Breast epithelium (tissue), 4 donors: ENCODE results near the gene CDH13. TPM values are rescaled to one million over a fixed set of nuclear protein-coding genes. Genes with fewer than 3 reads are reported as not detected.

Source experiments
- DNase-seq, 2 donors: peaks; one replicate each; pipeline ENCODE4 v3.0.0-alpha.2; 2019; ENCODE audit warnings: low spot score in 2 of 2
- H3K27ac ChIP-seq, 2 donors: fragments of 200-600 bp; sonication (generic) in 1 of 2; one replicate each; pipeline ENCODE4 v1.5.1; 2016 to 2019; ENCODE audit warnings: mild to moderate bottlenecking in 1 of 2
- H3K27me3 ChIP-seq, 2 donors: fragments of 200-600 bp; sonication (generic) in 1 of 2; one replicate each; pipeline versions ENCODE4 v1.5.1 to v1.6.0; 2017 to 2019; ENCODE audit warnings: control low read depth in 1 of 2, mild to moderate bottlenecking in 1 of 2
- H3K36me3 ChIP-seq: fragments of 200-600 bp; one replicate; pipeline ENCODE4 v1.5.1; 2019
- H3K4me1 ChIP-seq, 2 donors: fragments of 200-600 bp; sonication (generic); one replicate each; pipeline ENCODE4 v1.5.1; 2016 to 2019; ENCODE audit warnings: control low read depth in 1 of 2
- H3K4me3 ChIP-seq, 3 donors: fragments of 200-600 bp; sonication (generic); 1 replicate in 2 of 3; 2 replicates in 1 of 3; pipeline ENCODE4 v1.5.1; 2016 to 2019; ENCODE audit warnings: mild to moderate bottlenecking in 3 of 3, moderate library complexity in 2 of 3
- H3K9me3 ChIP-seq, 2 donors: fragments of 200-600 bp; sonication (generic) in 1 of 2; one replicate each; pipeline ENCODE4 v1.5.1; 2016 to 2019; ENCODE audit warnings: control low read depth in 1 of 2
- POLR2A ChIP-seq: fragments of 450-650 bp; IDR thresholded peaks from one replicate; pipeline ENCODE4 v1.6.1; 2016; ENCODE audit warnings: antibody characterized with exemption, mild to moderate bottlenecking, moderate library complexity
- POLR2AphosphoS5 ChIP-seq, 3 donors: sonication (generic); formaldehyde crosslinking; IDR thresholded peaks; one replicate each; pipeline ENCODE4 v1.6.1; 2017; ENCODE audit warnings: antibody characterized with exemption in 3 of 3
- intact Hi-C: fragments of 100-400 bp; cut with DNase I; formaldehyde crosslinking; loops from one replicate; pipeline ENCODE4 v1.15.1; 2023; ENCODE audit warnings: low total_unique reads
- total RNA-seq, 3 donors: library from RNA; depleted of rRNA; stranded (reverse); fragments of >200 nt; gene quantifications; one replicate each; pipeline ENCODE4 v1.1.0, GENCODE V29; 2016
- TF ChIP-seq, protein P1 (sequence below), 3 donors: fragments of 450-650 bp; IDR thresholded peaks; one replicate each; pipeline ENCODE4 v1.5.1; 2016 to 2017; ENCODE audit warnings: antibody characterized with exemption in 3 of 3, mild to moderate bottlenecking in 3 of 3, moderate library complexity in 3 of 3

The CDH13 gene
- total RNA-seq, 3 donors from 2014 or later: 6.0 to 13.1 (median 11.5) TPM

DNA sequence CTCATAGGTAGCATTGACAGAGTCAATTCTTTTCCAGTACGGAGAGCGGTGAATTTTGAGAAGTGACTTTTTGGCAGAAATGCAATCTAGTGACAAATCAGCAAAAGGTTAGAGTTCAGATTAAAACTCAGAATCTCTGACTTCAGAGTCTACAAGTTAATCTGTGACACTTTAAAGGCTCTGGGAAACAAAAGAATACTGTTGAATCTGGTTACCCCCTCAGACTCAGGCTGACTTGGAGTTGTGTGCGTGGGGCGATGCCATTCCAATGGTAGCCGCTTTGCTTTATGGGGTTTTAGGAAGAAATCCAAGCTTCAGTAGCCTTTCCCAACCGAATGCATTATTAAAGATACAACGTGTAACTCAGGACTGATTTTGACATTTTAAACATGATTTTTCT is 118.2 kb downstream of the CDH13 start:
- Histone ChIP-seq H3K27me3 (no peaks in the 10 kb centered on the region), H3K27ac (no peak overlapping the region), H3K4me3 (no peak overlapping the region), H3K36me3 (no peaks in the 10 kb centered on the region), H3K4me1 (no peaks in the 10 kb centered on the region), H3K9me3 (no peaks in the 10 kb centered on the region)
- intact Hi-C loops: no loop called here
- DNase-seq: no peak
- TF ChIP-seq POLR2A: no peak
- TF ChIP-seq, protein P1, sequence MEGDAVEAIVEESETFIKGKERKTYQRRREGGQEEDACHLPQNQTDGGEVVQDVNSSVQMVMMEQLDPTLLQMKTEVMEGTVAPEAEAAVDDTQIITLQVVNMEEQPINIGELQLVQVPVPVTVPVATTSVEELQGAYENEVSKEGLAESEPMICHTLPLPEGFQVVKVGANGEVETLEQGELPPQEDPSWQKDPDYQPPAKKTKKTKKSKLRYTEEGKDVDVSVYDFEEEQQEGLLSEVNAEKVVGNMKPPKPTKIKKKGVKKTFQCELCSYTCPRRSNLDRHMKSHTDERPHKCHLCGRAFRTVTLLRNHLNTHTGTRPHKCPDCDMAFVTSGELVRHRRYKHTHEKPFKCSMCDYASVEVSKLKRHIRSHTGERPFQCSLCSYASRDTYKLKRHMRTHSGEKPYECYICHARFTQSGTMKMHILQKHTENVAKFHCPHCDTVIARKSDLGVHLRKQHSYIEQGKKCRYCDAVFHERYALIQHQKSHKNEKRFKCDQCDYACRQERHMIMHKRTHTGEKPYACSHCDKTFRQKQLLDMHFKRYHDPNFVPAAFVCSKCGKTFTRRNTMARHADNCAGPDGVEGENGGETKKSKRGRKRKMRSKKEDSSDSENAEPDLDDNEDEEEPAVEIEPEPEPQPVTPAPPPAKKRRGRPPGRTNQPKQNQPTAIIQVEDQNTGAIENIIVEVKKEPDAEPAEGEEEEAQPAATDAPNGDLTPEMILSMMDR (IDR thresholded peaks at IDR 0.05): no peak
- TF ChIP-seq POLR2AphosphoS5 (IDR thresholded peaks at IDR 0.05): no peak

DNA sequence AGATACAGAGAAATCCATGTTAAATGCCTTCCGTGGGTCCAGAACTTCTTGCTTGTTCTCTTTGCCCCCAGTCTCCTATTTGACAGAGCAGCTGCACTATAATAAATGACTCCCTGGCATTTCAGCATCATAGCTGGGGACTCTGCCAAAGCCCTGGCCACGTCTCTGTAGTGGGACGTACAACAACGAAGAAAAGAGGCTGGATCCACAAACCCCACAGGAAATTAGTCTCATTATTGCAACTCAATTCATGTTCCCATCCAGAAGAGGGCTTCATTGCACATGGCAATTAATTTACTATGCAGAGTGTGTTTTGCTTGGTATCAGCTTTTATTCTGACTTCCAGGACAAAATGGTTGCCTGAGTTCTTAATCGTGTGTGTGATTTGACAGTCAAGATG is 121.3 kb downstream of the CDH13 start:
- intact Hi-C loops: no loop called here
- Histone ChIP-seq H3K4me1 (no peaks in the 10 kb centered on the region), H3K9me3 (no peaks in the 10 kb centered on the region), H3K27ac (no peak overlapping the region), H3K36me3 (no peaks in the 10 kb centered on the region), H3K4me3 (no peak overlapping the region), H3K27me3 (no peaks in the 10 kb centered on the region)
- no peak for TF ChIP-seq POLR2AphosphoS5 (IDR thresholded peaks at IDR 0.05)
- TF ChIP-seq, protein P1 (IDR thresholded peaks at IDR 0.05): no peak
- no peak for TF ChIP-seq POLR2A
- no peak for DNase-seq

DNA sequence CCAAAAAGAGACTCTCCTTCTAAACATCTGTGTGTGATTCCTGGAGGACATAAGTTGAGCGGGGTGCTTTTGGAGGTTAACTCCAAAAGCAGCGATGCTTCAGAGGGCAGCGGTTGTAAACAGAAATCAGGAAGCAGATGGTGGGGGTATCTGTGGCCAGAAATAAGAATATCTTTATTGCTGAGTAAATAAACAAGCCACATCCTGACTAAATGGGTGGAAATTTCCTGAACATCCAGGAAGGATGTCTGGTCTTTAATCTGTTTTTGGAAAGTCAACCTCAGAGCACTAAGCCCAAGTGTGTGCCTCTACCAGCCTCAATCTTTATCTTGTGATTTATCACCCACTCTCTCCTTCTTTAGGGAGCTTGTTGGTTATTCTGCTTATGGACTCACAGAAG is 123.3 kb downstream of the CDH13 start:
- TF ChIP-seq POLR2AphosphoS5 (IDR thresholded peaks at IDR 0.05): no peak
- no peak for TF ChIP-seq POLR2A
- TF ChIP-seq, protein P1 (IDR thresholded peaks at IDR 0.05): no peak
- Histone ChIP-seq H3K27me3 (no peaks in the 10 kb centered on the region), H3K27ac (no peak overlapping the region), H3K4me1 (no peaks in the 10 kb centered on the region), H3K4me3 (no peak overlapping the region), H3K9me3 (no peaks in the 10 kb centered on the region), H3K36me3 (no peaks in the 10 kb centered on the region)
- DNase-seq: no peak
- intact Hi-C loops: no loop called here

DNA sequence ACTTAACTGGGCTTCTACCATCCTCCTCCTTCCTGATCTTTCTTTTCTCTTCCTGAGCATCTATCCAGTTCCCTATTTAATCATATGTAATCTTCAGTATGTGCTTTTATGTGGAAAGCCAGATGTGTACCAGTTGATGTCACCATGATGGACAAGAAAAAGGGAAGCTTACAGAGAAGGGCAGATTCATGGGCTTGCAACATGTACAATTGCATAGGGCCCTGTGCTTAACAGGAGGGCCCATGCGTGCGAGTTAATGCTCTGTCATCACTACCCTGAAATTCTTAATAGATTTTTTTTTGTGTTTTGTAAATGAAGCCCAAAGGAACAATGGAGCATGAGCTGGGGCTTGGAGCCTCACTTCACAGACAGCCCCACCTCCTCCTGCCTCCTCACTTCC is 124.3 kb downstream of the CDH13 start:
- TF ChIP-seq POLR2A: no peak
- TF ChIP-seq, protein P1 (IDR thresholded peaks at IDR 0.05): no peak
- no peak for TF ChIP-seq POLR2AphosphoS5 (IDR thresholded peaks at IDR 0.05)
- no peaks in the 10 kb centered on the region for H3K27me3 ChIP-seq
- H3K4me3 ChIP-seq: no peak overlapping the region
- intact Hi-C loops: no loop called here
- H3K36me3 ChIP-seq: no peaks in the 10 kb centered on the region
- H3K9me3 ChIP-seq: no peaks in the 10 kb centered on the region
- DNase-seq: no peak
- H3K4me1 ChIP-seq: no peaks in the 10 kb centered on the region
- no peak overlapping the region for H3K27ac ChIP-seq

DNA sequence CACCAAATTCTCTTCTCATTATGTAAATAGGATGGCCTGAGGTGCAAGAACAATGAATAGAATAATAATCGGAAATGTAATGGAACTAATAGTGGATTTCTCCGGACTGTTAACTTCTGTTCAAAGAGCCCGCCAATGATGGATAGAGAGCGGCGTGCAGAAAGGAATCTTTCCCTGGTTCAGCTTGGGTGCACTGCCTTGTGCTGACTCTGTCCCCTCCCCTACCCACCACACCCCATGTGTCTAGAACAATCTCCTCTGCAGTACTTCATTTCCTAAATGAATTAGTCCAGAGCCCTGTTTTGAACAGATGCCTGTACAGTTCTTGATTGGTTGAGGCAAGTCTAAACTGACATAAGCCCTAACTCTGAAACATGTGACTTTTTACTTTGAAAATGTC is 125.4 kb downstream of the CDH13 start:
- TF ChIP-seq POLR2A (no peak), POLR2AphosphoS5 (IDR thresholded peaks at IDR 0.05) (no peak)
- TF ChIP-seq, protein P1 (IDR thresholded peaks at IDR 0.05): no peak
- H3K4me3 ChIP-seq: no peak overlapping the region
- no peaks in the 10 kb centered on the region for H3K9me3 ChIP-seq
- H3K27ac ChIP-seq: no peak overlapping the region
- DNase-seq: no peak
- no peaks in the 10 kb centered on the region for H3K27me3 ChIP-seq
- no peaks in the 10 kb centered on the region for H3K36me3 ChIP-seq
- H3K4me1 ChIP-seq: no peaks in the 10 kb centered on the region
- intact Hi-C loops: no loop called here
